ENCODE measurements around the gene RAB5B. TPM values are rescaled to one million over a fixed set of nuclear protein-coding genes. Genes with fewer than 3 reads are reported as not detected.

RAB5B gene
- total RNA-seq, 1 experiment from 2014 or later, result 102 TPM

DNA sequence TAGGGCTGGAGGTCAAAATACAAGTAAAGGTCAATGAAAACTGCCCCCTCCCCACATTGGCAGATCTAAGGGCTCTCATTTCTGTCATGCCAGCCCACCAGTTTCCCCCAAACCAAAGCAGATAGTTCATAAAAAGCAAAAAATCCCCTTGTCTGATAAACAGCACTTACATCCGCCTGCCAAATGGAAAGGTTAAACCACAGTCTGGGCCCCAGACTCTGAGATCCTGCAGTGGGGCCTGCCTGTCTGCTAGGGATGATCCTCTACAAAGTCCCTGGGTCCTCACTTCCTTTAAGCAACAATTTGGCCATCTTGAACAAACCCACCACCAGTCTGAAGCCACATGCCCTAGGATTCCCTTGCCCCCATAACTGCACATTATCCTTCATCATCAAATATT, 58.1 kb downstream of the RAB5B start:
- in situ Hi-C loops (cut with HindIII; ENCODE audit: low pct_unique_long_range_greater_than_20kb, low sequenced_read_pairs), result no loop called here
- H3K9me3 ChIP-seq (ENCODE audit: control insufficient read depth, insufficient read depth, low read depth, low read length), result no peaks in the 10 kb centered on the region
- no TSS peak for BruUV-seq (replicated peaks)

DNA sequence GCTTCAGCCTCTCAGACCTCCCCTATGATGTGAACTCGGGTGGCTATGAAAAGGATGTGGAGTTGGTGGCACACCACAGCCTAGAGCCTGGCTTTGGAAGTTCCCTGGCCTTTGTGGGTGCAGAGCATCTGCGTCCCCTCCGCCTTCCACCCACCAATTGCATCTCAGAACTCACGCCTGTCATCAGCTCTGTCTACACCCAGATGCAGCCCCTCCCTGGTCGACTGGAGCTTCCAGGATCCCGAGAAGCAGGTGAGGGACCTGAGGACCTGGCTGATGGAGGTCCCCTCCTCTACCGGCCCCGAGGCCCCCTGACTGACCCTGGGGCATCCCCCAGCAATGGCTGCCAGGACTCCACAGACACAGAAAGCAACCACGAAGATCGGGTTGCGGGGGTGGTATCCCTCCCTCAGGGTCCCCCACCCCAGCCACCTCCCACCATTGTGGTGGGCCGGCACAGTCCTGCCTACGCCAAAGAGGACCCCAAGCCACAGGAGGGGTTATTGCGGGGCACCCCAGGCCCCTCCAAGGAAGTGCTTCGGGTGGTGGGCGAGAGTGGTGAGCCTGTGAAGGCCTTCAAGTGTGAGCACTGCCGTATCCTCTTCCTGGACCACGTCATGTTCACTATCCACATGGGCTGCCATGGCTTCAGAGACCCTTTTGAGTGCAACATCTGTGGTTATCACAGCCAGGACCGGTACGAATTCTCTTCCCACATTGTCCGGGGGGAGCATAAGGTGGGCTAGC, 60.9 kb downstream of the RAB5B start:
- no peak overlapping the region for H3K4me3 ChIP-seq (ENCODE audit: low read depth in 2 of 2, low read length in 2 of 2)
- in situ Hi-C loops (cut with HindIII; ENCODE audit: low pct_unique_long_range_greater_than_20kb, low sequenced_read_pairs), result no loop called here
- POLR2A ChIA-PET, result no interaction called here
- DNase-seq (ENCODE audit: low read depth, low spot score), result no peak
- intact Hi-C loops (cut with micrococcal nuclease; ENCODE audit: unreplicated experiment), result no loop called here
- H3K27ac ChIP-seq (ENCODE audit: low read length), result no peak overlapping the region
- no peak for ATAC-seq
- H3K36me3 ChIP-seq (ENCODE audit: control insufficient read depth, insufficient read depth, low read length), result no peaks in the 10 kb centered on the region
- no peaks in the 10 kb centered on the region for H3K4me1 ChIP-seq (ENCODE audit: control insufficient read depth, insufficient read depth, low read length)
- no peak for TF ChIP-seq TCF7L2 (IDR thresholded peaks at IDR 0.05; ENCODE audit: low read depth, low read length)
- no peaks in the 10 kb centered on the region for H3K9me3 ChIP-seq (ENCODE audit: control insufficient read depth, insufficient read depth, low read depth, low read length)
- no peaks in the 10 kb centered on the region for H3K27me3 ChIP-seq (ENCODE audit: control insufficient read depth, insufficient read depth, low read length)
- CTCF ChIA-PET, result no interaction called here
- no TSS peak for BruUV-seq (replicated peaks)

More for the DNA sequence above, 58.1 kb downstream of the RAB5B start:
- intact Hi-C loops (cut with micrococcal nuclease; ENCODE audit: unreplicated experiment), result no loop called here
- H3K27ac ChIP-seq (ENCODE audit: low read length), result no peak overlapping the region
- H3K4me1 ChIP-seq (ENCODE audit: control insufficient read depth, insufficient read depth, low read length), result no peaks in the 10 kb centered on the region
- POLR2A ChIA-PET, result no interaction called here
- DNase-seq (ENCODE audit: low read depth, low spot score) (no peak), ATAC-seq (no peak)
- TF ChIP-seq POLR2AphosphoS5 (IDR thresholded peaks at IDR 0.05; ENCODE audit: low read depth, low read length), result no peak
- H3K36me3 ChIP-seq (ENCODE audit: control insufficient read depth, insufficient read depth, low read length), result no peaks in the 10 kb centered on the region
- H3K27me3 ChIP-seq (ENCODE audit: control insufficient read depth, insufficient read depth, low read length), result no peaks in the 10 kb centered on the region
- no peak overlapping the region for H3K4me3 ChIP-seq (ENCODE audit: low read depth in 2 of 2, low read length in 2 of 2)
- CTCF ChIA-PET, result no interaction called here

DNA sequence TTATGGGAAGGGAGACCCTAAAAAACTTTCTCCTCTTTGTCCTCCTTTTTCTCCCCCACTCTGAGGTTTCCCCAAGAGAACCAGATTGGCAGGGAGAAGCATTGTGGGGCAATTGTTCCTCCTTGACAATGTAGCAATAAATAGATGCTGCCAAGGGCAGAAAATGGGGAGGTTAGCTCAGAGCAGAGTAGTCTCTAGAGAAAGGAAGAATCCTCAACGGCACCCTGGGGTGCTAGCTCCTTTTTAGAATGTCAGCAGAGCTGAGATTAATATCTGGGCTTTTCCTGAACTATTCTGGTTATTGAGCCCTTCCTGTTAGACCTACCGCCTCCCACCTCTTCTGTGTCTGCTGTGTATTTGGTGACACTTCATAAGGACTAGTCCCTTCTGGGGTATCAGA, 63.3 kb downstream of the RAB5B start:
- DNase-seq (ENCODE audit: low read depth, low spot score) (no peak), ATAC-seq (no peak)
- no peaks in the 10 kb centered on the region for H3K27me3 ChIP-seq (ENCODE audit: control insufficient read depth, insufficient read depth, low read length)
- intact Hi-C loops (cut with micrococcal nuclease; ENCODE audit: unreplicated experiment), result no loop called here
- ChIA-PET POLR2A (no interaction called here), CTCF (interaction anchor here (0.7 kb wide), 1 partner anchor 41 kb away, joined by 3 read pairs; no protein-coding TSS in a partner anchor)
- BruUV-seq (replicated peaks), result no TSS peak
- 0 out of 2 replicates have a peak, but pooled peaks cover 2% of the 10 kb centered on the region for H3K4me1 ChIP-seq (ENCODE audit: control insufficient read depth, insufficient read depth, low read length)
- no peak for TF ChIP-seq POLR2AphosphoS5 (IDR thresholded peaks at IDR 0.05; ENCODE audit: low read depth, low read length)
- TF ChIP-seq, protein P1, sequence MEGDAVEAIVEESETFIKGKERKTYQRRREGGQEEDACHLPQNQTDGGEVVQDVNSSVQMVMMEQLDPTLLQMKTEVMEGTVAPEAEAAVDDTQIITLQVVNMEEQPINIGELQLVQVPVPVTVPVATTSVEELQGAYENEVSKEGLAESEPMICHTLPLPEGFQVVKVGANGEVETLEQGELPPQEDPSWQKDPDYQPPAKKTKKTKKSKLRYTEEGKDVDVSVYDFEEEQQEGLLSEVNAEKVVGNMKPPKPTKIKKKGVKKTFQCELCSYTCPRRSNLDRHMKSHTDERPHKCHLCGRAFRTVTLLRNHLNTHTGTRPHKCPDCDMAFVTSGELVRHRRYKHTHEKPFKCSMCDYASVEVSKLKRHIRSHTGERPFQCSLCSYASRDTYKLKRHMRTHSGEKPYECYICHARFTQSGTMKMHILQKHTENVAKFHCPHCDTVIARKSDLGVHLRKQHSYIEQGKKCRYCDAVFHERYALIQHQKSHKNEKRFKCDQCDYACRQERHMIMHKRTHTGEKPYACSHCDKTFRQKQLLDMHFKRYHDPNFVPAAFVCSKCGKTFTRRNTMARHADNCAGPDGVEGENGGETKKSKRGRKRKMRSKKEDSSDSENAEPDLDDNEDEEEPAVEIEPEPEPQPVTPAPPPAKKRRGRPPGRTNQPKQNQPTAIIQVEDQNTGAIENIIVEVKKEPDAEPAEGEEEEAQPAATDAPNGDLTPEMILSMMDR (IDR thresholded peaks at IDR 0.05), result no peak
- TF ChIP-seq SIN3A (IDR thresholded peaks at IDR 0.05; ENCODE audit: borderline replicate concordance, insufficient read depth, low read depth, low read length), result no peak
- TF ChIP-seq TCF7L2 (IDR thresholded peaks at IDR 0.05; ENCODE audit: low read depth, low read length), result no peak
- TF ChIP-seq, protein P2, sequence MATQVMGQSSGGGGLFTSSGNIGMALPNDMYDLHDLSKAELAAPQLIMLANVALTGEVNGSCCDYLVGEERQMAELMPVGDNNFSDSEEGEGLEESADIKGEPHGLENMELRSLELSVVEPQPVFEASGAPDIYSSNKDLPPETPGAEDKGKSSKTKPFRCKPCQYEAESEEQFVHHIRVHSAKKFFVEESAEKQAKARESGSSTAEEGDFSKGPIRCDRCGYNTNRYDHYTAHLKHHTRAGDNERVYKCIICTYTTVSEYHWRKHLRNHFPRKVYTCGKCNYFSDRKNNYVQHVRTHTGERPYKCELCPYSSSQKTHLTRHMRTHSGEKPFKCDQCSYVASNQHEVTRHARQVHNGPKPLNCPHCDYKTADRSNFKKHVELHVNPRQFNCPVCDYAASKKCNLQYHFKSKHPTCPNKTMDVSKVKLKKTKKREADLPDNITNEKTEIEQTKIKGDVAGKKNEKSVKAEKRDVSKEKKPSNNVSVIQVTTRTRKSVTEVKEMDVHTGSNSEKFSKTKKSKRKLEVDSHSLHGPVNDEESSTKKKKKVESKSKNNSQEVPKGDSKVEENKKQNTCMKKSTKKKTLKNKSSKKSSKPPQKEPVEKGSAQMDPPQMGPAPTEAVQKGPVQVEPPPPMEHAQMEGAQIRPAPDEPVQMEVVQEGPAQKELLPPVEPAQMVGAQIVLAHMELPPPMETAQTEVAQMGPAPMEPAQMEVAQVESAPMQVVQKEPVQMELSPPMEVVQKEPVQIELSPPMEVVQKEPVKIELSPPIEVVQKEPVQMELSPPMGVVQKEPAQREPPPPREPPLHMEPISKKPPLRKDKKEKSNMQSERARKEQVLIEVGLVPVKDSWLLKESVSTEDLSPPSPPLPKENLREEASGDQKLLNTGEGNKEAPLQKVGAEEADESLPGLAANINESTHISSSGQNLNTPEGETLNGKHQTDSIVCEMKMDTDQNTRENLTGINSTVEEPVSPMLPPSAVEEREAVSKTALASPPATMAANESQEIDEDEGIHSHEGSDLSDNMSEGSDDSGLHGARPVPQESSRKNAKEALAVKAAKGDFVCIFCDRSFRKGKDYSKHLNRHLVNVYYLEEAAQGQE (IDR thresholded peaks at IDR 0.05; ENCODE audit: insufficient read depth in 1 of 2, low read depth in 2 of 2, low read length in 1 of 2), result no peak
- in situ Hi-C loops (cut with HindIII; ENCODE audit: low pct_unique_long_range_greater_than_20kb, low sequenced_read_pairs), result no loop called here
- no peaks in the 10 kb centered on the region for H3K9me3 ChIP-seq (ENCODE audit: control insufficient read depth, insufficient read depth, low read depth, low read length)
- no peaks in the 10 kb centered on the region; the same call in 1 of the 2 replicates for H3K36me3 ChIP-seq (ENCODE audit: control insufficient read depth, insufficient read depth, low read length)
- no peak overlapping the region for H3K4me3 ChIP-seq (ENCODE audit: low read depth in 2 of 2, low read length in 2 of 2)
- no peak overlapping the region for H3K27ac ChIP-seq (ENCODE audit: low read length)
